ENCODE data around the gene IFNA21.
"Not testable (repeated sequence)": the region's sequence is repeated elsewhere in the genome, so short reads cannot be mapped to it uniquely, and the experiment has no call there.

Gene IFNA21

DNA sequence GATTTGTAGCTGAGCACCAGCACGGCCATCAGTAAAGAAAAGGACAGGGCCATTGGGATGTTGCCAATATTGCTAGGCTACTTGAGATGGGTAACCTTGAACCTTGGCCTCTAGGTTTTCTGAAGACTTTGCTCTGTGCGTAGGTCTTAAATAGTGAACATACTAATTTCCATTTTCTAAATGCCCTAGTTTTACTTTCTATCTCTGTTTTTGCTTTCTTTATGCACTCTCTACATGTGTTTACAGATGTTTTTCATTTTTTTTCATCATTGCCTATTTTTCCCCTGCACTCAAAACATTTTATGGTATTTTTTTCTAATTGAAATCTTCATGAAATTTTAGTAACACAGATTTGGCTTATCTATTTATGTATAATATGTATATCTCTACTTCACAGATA lies at the start of gene IFNA21:
TSS of gene IFNA21 (minus strand) at position 101 of the 400 bp plus-strand sequence. CDS start at position 53, 48 bp downstream.
- in situ Hi-C loops (cut with MboI; ENCODE audit: low sequenced_read_pairs): not testable (repeated sequence)

DNA sequence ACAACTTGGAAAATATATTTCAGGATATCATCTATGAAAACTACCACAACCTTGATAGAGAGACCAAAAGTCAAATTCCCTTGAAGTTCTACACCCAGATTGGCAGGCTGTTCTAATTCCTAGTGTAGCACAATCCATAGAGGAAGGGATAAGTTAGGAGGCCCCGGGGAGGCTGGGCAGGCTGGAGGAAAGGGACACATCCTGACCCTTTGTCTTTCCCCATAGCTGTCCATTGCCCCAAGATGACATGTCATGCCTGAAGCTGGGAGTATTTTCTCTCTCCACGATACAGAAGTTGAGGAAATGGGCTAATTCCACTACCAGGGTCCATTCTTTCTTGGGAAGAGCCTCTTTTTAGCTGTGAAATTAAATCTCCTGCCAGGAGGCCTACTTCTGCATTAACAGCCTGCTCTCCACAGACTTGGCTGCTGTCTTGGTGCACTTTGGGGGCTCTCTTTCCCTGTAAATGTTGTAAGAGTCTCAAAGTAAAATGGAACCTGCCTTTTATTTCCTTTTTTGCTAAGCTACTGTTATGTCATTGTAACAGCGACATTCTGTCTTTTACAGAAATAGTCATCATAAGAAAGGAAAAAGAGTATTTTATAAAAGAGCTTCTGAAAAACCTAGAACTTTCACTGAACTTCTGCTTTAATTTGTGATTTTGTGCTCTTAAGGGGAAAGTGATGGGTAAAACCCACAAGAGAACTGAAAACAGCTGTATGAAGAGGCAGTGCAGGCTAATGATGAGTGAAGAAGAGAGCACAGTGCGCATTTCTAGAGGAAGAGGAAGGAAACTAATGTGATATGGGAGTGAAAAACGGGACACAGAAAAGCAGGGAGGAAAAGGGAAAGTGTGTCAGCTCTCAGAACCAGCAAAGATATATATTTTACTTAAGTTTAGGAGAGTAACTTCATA lies 47.2 kb upstream of the IFNA21 start:
- in situ Hi-C loops (cut with MboI; ENCODE audit: low sequenced_read_pairs): not testable (repeated sequence)

DNA sequence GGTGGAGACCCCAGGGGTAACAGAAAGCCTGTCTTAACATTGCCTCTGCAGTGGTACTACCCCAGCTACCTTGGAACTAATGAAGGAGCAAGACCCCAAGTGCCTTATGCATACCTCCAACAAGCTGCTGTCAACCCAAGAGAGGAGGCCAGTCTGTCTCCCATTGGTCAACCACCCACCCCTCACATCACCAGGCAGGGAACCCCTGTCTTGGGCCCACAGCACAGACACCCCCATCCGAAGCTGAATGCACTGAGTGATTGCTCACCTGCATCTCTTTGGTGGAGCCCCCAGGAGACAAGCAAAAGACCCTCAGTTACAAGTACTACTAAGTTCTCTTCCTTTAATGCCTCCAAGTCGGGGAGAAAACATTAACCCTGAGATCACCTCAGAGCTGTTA lies 45.7 kb upstream of the IFNA21 start:
- in situ Hi-C loops (cut with MboI; ENCODE audit: low sequenced_read_pairs): not testable (repeated sequence)

DNA sequence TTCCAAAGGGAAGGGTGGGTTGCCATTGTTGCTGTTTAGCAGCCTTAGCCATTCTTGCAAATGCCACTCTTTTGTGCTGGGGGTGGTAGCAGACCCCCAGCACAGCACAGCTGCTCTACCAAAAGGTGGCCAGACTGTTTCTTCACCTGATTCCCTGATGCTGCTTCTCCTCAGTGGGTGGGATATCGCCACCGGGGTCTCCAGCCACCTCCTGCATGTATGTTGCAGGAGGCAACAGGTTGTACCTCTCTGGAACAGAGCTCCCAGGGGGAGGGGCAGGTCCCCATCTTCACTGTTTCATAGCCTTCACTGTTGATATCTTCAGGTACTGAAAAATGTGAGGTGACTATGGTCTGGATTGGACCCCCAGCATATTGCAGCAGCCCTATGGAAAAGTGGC lies 44.3 kb upstream of the IFNA21 start:
- in situ Hi-C loops (cut with MboI; ENCODE audit: low sequenced_read_pairs): not testable (repeated sequence)

DNA sequence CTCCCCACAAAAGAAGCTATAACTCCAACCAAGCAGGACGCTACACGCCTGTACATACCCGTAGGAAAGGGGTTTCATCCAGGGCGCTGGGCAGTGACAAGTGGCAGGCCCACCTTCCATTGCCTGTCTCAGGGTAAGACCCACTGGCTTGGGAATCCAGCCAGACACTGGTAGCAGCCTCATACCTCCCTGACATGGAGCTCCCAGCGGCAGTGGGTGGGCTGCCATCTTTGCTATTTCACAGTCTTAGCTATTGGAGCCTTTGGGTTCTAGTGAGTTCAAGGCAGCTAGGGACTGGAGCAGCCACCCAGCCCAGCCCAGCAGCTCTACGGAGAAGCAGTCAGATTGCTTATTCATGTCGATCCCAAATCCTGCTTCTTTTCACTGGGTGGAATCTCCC lies 43.9 kb upstream of the IFNA21 start:
- in situ Hi-C loops (cut with MboI; ENCODE audit: low sequenced_read_pairs): no loop called here

DNA sequence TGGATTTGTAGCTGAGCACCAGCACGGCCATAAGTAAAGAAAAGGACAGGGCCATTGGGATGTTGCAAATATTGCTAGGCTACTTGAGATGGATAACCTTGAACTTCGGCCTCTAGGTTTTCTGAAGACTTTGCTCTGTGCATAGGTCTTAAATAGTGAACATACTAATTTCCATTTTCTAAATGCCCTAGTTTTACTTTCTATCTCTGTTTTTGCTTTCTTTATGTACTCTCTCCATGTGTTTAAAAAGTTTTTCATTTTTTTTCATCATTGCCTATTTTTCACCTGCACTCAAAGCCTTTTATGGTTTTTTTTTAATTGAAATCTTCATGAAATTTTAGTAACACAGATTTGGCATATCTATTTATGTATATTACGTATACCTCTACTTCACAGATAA lies 40.6 kb upstream of the IFNA21 start, which contains the start of gene IFNA10:
TSS of gene IFNA10 (minus strand) at position 101 of the 400 bp plus-strand sequence. CDS start at position 55, 46 bp downstream.
- in situ Hi-C loops (cut with MboI; ENCODE audit: low sequenced_read_pairs): not testable (repeated sequence)

DNA sequence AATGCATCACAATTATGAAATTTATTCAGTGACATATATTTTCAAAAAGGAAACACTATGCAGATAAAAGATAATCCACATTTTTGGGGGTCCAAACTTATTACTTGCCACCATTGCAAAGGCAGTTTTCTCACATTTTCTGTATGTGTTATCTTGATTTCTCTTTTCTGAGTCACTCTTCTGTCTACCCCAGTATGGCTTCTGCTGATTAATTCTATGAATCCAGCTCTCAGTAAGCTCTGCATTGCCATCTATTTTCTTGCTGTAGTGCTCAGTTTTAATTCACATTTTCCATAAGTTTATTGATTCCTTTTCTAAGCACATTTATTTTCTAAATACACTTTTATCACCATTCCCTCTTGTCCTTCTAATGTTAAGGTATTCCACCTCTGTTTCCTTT lies 38.7 kb upstream of the IFNA21 start:
- in situ Hi-C loops (cut with MboI; ENCODE audit: low sequenced_read_pairs): no loop called here

DNA sequence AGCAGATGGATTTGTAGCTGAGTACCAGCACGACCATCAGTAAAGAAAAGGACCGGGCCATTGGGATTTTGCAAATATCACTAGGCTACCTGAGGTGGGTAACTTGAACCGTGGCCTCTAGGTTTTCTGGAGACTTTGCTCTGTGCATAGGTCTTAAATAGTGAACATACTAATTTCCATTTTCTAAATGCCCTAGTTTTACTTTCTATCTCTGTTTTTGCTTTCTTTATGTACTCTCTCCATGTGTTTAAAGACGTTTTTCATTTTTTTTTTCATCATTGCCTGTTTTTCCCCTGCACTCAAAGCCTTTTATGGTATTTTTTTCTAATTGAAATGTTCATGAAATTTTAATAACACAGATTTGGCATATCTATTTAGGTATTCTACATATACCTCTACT lies 35.6 kb upstream of the IFNA21 start, which contains the start of gene IFNA7:
TSS of gene IFNA7 (minus strand) at position 101 of the 400 bp plus-strand sequence. CDS start at position 61, 40 bp downstream.
- in situ Hi-C loops (cut with MboI; ENCODE audit: low sequenced_read_pairs): not testable (repeated sequence)

DNA sequence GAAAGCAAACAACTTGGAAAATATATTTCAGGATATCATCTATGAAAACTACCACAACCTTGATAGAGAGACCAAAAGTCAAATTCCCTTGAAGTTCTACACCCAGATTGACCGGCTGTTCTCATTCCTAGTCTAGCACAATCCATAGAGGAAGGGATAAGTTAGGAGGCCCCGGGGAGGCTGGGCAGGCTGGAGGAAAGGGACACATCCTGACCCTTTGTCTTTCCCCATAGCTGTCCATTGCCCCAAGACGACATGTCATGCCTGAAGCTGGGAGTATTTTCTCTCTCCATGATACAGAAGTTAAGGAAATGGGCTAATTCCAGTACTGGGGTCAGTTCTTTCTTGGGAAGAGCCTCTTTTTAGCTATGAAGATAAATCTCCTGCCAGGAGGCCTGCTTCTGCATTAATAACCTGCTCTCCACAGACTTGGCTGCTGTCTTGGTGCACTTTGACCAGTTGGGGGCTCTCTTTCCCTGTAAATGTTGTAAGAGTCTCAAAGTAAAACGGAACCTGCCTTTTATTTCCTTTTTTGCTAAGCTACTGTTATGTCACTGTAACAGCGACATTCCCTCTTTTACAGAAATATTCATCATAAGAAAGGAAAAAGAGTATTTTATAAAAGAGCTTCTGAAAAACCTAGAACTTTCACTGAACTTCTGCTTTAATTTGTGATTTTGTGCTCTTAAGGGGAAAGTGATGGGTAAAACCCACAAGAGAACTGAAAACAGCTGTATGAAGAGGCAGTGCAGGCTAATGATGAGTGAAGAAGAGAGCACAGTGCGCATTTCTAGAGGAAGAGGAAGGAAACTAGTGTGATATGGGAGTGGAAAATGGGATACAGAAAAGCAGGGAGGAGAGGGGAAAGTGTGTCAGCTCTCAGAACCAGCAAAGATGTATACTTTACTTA lies 28.7 kb upstream of the IFNA21 start:
- in situ Hi-C loops (cut with MboI; ENCODE audit: low sequenced_read_pairs): not testable (repeated sequence)

DNA sequence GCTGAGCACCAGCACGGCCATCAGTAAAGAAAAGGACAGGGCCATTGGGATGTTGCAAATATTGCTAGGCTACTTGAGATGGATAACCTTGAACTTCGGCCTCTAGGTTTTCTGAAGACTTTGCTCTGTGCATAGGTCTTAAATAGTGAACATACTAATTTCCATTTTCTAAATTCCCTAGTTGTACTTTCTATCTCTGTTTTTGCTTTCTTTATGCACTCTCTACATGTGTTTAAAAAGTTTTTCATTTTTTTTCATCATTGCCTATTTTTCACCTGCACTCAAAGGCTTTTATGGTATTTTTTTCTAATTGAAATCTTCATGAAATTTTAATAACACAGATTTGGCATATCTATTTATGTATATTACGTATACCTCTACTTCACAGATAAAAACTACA lies 21.0 kb upstream of the IFNA21 start, which contains the start of gene IFNA4:
TSS of gene IFNA4 (minus strand) at position 101 of the 400 bp plus-strand sequence. CDS start at position 45, 56 bp downstream.
- in situ Hi-C loops (cut with MboI; ENCODE audit: low sequenced_read_pairs): not testable (repeated sequence)

DNA sequence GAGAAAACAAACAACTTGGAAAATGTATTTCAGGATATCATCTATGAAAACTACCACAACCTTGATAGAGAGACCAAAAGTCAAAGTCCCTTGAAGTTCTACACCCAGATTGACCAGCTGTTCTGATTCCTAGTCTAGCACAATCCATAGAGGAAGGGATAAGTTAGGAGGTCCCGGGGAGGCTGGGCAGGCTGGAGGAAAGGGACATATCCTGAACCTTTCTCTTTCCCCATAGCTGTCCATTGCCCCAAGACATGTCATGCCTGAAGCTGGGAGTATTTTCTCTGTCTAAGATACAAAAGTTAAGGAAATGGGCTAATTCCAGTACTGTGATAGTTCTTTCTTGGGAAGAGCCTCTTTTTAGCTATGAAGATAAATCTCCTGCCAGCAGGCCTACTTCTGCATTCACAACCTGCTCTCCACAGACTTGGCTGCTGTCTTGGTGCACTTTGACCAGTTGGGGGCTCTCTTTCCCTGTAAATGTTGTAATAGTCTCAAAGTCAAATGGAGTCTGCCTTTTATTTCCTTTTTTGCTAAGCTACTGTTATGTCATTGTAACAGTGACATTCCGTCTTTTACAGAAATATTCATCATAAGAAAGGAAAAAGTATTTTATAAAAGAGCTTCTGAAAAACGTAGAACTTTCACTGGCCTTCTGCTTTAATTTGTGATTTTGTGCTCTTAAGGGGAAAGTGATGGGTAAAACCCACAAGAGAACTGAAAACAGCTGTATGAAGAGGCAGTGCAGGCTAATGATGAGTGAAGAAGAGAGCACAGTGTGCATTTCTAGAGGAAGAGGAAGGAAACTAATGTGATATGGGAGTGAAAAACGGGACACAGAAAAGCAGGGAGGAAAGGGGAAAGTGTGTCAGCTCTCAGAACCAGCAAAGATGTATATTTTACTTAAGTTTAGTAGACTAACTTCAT lies 16.6 kb upstream of the IFNA21 start:
- in situ Hi-C loops (cut with MboI; ENCODE audit: low sequenced_read_pairs): not testable (repeated sequence)

DNA sequence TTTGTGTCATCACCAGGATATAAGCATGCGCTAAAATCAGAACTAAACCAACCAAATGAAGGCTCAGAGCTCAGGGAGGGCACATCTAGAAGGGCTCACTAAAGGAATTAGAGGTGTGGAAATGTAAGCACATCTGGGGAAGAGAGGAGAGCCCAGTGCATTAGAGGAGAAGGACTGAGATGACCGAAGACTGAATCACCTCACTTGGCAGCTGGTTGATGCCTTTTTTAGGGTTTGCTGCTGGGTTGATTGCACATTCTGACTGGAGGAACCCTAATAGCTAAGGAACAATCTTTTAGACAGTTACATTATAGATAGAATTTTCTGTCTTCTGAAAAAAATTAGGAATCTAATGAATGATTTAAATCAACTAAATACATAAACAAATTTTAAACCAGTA lies 8.2 kb upstream of the IFNA21 start:
- in situ Hi-C loops (cut with MboI; ENCODE audit: low sequenced_read_pairs): no loop called here

DNA sequence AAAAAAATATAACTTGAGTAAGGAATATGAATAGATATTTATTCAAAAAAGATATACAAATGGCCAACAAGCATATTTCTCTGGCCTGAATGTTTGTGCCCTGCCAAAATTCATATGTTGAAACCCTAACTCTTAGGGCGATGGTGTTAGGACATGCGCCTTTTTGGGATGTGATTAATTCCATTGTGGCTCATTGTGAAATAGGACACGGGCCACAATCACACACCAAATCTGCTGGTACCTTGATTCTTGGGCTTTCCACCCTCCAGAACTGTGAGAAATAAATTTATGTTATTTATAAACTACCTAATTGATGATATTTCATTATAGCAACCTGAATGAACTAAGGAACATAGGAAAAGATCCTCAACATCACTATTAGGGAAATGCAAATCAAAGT lies 5.7 kb upstream of the IFNA21 start:
- in situ Hi-C loops (cut with MboI; ENCODE audit: low sequenced_read_pairs): no loop called here

DNA sequence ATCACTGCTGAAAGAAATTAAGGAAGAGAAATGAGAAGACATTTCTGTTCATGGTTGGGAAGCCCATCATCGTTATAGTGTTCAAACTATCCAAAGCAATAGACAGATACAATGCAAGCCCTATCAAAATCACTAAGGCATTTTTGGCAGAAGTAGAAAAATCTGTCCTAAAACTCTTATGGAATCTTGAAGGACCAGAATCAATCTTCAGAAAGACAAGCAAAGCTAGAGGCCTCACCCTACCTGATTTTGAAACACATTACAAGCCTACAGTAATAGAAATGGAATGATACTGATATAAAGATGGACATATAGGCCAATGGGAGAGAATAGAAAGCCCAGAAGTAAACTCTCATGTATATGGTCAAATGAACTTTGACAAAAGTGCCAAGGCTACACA lies 4.9 kb upstream of the IFNA21 start:
- in situ Hi-C loops (cut with MboI; ENCODE audit: low sequenced_read_pairs): no loop called here

DNA sequence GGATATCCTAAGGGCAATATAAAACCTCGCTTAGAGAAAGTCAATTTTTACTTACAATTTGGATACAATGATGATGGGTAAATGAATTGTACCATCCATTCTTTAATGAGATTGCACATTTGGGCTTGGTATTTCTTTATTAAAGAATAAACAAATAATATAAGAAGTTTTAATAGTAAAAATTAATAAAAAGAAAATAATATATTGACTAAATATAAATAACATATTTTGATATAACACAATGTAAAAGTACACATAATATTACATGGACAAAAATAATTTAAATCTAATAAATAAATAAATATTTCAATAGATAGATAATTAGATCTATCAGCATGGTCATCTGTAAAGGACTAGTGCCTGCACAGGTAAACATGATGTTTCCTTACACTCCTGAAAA lies 944 bp downstream of the IFNA21 start:
- in situ Hi-C loops (cut with MboI; ENCODE audit: low sequenced_read_pairs): no loop called here

DNA sequence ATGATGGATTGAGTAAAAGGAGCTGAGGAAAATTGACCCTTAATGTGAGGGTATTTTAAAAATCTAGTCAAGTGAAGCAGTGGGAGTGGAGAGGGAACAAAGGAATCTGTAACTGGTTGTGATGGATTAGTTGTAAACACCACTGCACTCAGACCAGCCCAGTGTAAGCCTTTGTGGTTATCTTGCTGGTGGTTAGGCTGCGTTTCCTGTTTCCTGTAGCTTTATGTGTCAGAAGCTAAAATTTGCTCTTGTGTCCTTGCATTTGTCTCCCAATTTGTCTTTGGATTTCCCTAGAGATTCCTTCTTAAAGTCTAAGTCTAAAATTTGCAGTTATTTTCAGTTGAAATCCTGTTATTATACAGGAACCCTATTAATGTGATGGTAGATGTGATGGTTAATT lies 6.3 kb downstream of the IFNA21 start:
- in situ Hi-C loops (cut with MboI; ENCODE audit: low sequenced_read_pairs): no loop called here

DNA sequence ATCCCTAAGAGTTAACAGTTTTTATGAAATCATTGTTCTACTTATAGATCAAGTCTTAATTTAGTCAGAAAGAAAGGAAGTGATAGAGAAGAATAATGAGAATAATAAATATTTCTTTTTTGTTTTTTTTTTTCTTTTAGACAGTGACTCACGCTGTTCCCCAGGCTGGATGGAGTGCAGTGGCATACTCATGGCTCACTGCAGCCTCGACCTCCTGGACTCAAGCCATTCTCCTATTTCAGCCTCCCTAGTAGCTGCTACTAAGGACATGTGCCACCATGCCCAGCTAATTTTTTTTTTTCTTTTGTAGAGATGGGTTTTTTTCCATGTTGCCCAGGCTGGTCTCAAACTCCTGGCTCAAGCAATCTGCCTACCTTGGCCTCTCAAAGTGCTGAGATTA lies 11.0 kb downstream of the IFNA21 start:
- in situ Hi-C loops (cut with MboI; ENCODE audit: low sequenced_read_pairs): no loop called here

DNA sequence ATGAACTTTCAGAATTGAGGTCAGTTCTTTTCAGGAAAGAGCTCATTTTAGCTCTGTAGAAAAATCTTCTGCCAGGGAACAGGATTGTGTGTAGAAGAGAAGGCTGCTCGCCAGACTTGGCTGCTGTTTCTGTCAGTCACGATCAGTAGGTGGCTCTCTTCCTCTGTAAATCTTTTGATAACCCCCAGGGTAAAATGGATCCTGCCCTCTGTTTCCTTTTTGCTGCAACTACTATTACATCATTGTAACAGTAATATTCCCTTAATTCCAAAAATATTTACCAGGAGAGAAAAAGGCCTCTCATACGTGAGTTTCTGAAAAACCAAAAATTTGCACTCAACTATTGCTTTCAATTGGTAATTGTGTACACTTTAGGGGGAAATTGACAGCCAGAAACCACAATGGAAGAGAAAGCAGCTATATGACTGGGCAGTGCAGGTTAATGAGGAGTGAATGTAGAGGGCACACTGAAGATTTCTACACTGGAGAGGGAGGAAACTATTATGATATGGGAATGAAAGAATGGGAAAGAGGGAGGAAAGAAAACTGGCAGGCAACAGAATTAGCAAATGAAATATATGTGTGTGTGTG lies 12.3 kb downstream of the IFNA21 start:
- in situ Hi-C loops (cut with MboI; ENCODE audit: low sequenced_read_pairs): no loop called here

DNA sequence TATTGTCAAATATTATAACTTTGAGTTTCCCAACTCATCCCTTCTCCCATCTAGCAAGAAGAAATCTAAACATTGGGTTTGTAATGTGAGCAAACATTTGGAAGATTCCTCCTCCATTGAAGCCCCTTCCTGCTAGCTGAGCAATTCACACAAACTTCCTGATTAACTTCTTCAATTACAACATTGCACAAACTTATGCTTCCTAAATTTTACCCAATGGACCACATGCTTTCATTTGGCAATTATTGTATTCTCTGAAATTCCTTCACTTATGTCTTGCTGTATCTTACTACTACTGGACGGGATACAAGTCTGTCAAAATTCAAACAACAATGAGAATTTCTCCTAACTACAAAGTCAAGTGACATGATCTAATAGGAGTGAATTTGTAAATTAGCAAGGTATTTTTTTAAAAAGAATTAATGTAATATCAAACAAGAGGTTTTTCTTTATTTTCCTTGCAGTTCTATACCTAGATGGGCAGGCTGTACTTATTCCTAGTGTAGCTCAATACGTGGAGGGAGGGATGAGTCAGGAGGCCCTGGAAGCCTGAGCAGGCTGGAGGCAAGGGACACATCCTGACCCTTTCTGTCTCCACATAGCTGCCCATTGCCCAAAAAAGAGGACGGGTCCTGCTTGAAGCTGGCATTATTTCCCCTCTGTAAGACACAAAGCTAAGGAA lies 13.0 kb downstream of the IFNA21 start:
- in situ Hi-C loops (cut with MboI; ENCODE audit: low sequenced_read_pairs): no loop called here
